ENCODE data around the gene HNF4A. TPM values are rescaled to one million over a fixed set of nuclear protein-coding genes. Genes with fewer than 3 reads are reported as not detected.

The HNF4A gene
- total RNA-seq, 1 experiment from 2014 or later, result not detected

DNA sequence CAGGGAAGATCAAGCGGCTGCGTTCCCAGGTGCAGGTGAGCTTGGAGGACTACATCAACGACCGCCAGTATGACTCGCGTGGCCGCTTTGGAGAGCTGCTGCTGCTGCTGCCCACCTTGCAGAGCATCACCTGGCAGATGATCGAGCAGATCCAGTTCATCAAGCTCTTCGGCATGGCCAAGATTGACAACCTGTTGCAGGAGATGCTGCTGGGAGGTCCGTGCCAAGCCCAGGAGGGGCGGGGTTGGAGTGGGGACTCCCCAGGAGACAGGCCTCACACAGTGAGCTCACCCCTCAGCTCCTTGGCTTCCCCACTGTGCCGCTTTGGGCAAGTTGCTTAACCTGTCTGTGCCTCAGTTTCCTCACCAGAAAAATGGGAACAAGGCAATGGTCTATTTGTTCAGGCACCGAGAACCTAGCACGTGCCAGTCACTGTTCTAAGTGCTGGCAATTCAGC is 68.6 kb downstream of the HNF4A start:
- no peak for DNase-seq (ENCODE audit: low read depth)

DNA sequence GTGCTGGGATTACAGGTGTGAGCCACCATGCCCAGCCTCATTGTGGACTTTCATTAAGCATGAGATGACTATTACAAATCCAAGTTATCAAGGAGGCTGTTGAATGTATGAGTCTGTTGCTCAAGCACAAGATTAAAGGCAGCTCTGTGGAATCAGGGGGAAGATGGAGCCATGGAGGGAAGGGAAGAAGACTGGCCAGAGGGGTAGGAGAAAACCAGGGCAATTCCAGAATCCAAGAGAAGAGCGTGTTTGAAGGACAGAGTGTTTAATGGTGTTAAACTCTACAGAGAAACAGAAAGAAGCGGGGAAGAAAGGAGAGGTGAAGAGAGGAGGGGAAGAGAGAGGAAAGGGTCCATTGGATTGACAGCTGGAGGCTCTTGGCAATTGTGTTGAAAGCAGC is 70.4 kb downstream of the HNF4A start:
- no peak for DNase-seq (ENCODE audit: low read depth)

DNA sequence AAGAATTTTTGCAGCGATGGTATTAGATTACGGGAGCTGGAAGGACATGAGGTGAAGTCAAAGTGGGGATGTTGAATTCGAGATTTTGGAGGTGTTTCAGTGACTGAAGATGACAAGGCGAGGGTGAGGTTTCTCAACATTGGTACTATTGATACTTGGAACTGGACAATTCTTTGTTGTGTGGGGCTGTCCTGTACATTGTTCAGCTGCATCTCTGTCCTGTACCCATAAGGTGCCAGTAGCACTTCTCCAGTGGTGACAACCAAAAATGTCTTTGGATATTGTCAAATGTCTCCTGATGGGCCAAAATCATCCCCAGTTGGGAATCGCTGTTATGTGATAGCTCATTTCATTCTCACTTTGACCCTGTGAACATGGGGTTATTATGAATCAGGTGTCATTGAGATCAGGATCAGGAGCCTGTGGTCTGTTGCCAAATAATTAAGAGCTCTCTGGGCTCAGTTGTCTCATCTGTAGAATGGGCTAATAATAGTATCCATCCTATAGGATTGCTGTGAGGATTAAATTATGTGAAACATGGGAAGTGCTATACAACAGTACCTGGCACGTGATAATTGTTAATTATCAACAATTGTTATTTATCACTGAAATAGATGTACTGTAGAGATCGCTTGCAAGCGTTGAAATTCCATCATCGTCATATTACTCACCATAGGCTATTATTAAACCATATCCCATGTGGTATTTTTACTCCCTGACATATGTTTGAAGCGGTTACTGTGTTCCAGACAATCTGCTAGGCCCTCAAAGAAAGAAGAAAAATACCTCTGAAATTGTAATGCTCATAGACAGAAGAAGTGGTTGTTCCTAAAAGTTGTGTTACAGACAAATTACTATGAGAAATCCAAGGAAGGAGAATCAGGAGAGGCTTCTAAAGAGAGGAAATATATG is 71.6 kb downstream of the HNF4A start:
- no peak for DNase-seq (ENCODE audit: low read depth)

DNA sequence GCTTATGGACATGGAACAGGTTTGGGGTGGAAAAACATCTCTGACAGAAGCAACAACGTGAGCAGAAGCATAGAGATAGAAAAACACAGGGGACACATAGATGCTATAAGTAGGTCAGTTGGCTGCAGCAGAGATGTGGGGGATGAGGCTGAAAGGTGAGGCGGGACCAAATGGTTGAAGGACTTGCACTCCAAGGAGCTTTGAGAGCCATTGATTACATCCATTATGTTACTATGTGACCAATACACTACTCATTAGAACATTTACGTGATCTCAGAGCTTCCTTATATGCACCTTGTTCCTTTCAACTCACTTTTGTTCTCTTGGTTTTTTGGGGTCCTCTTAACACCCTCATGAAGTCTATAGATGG is 72.3 kb downstream of the HNF4A start:
- DNase-seq (ENCODE audit: low read depth), result no peak

DNA sequence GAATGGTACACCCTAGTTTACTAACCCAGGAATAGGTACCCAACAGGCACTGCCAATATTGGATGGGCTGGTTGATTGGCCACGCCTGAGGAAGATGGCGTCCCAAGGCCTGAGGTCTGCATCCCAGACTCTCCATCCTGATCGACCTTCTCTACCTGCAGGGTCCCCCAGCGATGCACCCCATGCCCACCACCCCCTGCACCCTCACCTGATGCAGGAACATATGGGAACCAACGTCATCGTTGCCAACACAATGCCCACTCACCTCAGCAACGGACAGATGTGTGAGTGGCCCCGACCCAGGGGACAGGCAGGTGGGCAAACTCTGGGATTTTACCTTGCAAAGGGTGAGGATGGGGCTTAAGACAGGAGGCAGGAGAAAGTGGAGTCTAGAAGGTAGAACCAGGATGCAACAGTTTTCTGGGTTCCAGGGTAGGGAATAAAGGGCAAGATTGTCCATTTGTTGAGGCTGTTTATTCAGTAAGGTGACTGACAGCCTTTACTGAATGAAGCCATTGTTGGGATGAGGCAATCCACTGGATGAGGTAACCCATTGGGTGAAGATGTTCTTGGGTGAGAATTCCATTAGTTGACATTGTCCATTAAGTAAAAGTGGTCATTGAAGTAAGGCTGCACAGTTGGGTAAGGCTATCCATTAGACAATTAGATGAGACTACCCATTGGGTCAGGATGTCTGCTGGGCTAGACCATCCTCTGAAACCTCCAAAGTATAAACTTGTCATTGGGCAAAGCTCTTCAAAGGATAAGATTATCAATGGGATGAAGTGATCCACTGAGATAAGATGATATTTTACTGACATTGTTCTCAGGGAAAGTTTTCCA is 72.9 kb downstream of the HNF4A start:
- no peak for DNase-seq (ENCODE audit: low read depth)

DNA sequence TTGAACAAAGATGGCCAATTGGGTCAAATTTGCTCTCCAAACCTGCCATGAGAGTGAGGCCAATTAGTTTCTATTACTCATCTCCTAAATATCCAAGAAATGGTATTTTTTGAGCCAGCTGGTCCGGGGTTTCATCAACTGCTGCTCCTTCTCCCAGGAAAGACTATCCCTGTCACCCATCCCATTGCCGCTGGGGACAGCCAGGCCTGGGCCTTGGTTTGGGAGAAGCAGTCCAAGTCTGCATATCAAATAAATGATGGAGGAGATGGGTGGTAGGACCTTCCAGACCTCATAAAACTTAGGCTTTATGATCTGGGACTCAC is 73.5 kb downstream of the HNF4A start:
- no peak for DNase-seq (ENCODE audit: low read depth)

DNA sequence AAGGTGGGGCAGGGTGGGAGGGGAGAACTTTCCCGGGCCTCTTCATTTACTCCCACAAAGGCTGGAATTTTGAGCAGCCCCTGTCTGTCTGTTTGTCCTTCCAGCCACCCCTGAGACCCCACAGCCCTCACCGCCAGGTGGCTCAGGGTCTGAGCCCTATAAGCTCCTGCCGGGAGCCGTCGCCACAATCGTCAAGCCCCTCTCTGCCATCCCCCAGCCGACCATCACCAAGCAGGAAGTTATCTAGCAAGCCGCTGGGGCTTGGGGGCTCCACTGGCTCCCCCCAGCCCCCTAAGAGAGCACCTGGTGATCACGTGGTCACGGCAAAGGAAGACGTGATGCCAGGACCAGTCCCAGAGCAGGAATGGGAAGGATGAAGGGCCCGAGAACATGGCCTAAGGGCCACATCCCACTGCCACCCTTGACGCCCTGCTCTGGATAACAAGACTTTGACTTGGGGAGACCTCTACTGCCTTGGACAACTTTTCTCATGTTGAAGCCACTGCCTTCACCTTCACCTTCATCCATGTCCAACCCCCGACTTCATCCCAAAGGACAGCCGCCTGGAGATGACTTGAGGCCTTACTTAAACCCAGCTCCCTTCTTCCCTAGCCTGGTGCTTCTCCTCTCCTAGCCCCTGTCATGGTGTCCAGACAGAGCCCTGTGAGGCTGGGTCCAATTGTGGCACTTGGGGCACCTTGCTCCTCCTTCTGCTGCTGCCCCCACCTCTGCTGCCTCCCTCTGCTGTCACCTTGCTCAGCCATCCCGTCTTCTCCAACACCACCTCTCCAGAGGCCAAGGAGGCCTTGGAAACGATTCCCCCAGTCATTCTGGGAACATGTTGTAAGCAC is 74.1 kb downstream of the HNF4A start:
- no peak for DNase-seq (ENCODE audit: low read depth)

DNA sequence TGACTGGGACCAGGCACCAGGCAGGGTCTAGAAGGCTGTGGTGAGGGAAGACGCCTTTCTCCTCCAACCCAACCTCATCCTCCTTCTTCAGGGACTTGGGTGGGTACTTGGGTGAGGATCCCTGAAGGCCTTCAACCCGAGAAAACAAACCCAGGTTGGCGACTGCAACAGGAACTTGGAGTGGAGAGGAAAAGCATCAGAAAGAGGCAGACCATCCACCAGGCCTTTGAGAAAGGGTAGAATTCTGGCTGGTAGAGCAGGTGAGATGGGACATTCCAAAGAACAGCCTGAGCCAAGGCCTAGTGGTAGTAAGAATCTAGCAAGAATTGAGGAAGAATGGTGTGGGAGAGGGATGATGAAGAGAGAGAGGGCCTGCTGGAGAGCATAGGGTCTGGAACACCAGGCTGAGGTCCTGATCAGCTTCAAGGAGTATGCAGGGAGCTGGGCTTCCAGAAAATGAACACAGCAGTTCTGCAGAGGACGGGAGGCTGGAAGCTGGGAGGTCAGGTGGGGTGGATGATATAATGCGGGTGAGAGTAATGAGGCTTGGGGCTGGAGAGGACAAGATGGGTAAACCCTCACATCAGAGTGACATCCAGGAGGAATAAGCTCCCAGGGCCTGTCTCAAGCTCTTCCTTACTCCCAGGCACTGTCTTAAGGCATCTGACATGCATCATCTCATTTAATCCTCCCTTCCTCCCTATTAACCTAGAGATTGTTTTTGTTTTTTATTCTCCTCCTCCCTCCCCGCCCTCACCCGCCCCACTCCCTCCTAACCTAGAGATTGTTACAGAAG is 75.0 kb downstream of the HNF4A start:
- DNase-seq (ENCODE audit: low read depth), result no peak

DNA sequence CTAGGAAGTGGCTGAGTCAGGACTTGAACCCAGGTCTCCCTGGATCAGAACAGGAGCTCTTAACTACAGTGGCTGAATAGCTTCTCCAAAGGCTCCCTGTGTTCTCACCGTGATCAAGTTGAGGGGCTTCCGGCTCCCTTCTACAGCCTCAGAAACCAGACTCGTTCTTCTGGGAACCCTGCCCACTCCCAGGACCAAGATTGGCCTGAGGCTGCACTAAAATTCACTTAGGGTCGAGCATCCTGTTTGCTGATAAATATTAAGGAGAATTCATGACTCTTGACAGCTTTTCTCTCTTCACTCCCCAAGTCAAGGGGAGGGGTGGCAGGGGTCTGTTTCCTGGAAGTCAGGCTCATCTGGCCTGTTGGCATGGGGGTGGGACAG is 75.6 kb downstream of the HNF4A start:
- no peak for DNase-seq (ENCODE audit: low read depth)

DNA sequence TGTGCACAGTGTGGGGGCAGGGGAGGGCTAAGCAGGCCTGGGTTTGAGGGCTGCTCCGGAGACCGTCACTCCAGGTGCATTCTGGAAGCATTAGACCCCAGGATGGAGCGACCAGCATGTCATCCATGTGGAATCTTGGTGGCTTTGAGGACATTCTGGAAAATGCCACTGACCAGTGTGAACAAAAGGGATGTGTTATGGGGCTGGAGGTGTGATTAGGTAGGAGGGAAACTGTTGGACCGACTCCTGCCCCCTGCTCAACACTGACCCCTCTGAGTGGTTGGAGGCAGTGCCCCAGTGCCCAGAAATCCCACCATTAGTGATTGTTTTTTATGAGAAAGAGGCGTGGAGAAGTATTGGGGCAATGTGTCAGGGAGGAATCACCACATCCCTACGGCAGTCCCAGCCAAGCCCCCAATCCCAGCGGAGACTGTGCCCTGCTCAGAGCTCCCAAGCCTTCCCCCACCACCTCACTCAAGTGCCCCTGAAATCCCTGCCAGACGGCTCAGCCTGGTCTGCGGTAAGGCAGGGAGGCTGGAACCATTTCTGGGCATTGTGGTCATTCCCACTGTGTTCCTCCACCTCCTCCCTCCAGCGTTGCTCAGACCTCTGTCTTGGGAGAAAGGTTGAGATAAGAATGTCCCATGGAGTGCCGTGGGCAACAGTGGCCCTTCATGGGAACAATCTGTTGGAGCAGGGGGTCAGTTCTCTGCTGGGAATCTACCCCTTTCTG is 76.2 kb downstream of the HNF4A start:
- DNase-seq (ENCODE audit: low read depth), result peak; percentile 52

DNA sequence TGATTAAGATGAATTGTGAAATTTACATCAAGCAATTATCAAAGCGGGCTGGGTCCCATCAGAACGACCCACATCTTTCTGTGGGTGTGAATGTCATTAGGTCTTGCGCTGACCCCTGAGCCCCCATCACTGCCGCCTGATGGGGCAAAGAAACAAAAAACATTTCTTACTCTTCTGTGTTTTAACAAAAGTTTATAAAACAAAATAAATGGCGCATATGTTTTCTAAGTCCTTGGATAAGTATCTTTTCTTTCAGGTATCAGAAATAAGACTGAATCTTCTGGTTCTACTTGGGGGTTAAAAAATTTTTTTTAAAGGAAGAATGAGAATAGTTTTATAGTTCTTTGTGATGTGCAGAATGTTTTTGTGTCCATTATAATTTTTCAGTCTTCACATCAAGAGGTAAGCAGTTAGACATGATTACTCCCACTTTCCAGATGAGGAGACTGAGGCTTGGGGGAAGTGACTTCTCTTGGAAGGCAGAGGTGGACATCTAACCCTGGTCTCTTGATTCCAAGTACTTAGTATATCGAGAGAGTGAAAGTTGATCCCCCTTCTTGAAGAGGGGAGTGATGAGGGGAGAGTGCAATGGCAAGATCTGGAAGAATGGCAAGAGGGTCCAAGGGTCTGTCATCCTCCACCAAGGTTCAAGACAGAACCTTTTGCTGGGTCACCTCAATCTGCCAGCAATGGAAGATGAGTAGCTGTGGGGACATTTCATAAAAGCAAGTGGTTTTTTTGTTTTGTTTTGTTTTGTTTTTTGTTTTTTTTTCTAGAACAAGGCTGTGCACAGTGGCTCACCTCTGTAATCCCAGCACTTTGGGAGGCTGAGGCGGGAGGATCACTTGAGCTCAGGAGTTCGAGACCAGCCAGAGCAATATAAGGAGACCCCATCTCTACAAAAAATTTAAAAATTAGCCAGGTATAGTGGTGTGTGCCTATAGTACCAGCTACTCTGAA is 77.4 kb downstream of the HNF4A start:
- DNase-seq (ENCODE audit: low read depth), result no peak

DNA sequence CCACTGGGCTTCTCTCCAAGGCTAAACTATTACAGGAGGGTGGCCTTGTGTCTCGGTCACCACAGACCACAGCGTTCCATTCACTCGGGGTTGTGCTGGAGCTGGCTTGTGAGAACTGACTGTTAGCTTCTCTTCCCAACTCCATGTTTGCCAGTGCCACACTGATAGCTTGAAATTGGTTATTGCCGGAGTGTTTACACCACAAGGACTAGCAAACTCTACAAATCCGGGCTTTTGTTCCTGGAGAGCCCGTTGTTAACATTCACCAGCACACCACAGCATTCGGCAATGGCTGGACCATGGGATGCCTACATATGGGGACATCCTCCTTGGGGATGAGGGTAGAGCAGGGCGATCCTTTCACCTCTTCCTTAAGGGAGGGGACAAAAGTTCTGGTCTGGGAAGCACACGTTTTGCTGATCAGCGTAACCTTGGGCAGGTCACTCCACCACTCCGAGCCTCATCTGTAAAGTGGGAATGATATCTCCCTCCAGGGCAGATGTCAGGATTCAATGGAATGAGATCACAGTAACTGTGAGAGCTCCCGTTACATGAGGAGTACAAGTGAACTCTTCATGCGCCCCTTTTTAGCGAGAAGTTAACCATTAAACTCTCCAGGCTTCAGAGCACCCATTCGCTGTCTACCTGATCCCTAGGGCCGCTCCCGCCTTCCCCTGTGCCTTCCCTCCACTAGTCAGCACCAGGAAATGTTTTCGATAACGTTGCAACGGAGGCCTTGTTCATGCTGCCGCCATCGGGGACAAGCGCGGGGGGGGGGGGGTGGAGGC is 78.4 kb downstream of the HNF4A start:
- DNase-seq (ENCODE audit: low read depth), result no peak

DNA sequence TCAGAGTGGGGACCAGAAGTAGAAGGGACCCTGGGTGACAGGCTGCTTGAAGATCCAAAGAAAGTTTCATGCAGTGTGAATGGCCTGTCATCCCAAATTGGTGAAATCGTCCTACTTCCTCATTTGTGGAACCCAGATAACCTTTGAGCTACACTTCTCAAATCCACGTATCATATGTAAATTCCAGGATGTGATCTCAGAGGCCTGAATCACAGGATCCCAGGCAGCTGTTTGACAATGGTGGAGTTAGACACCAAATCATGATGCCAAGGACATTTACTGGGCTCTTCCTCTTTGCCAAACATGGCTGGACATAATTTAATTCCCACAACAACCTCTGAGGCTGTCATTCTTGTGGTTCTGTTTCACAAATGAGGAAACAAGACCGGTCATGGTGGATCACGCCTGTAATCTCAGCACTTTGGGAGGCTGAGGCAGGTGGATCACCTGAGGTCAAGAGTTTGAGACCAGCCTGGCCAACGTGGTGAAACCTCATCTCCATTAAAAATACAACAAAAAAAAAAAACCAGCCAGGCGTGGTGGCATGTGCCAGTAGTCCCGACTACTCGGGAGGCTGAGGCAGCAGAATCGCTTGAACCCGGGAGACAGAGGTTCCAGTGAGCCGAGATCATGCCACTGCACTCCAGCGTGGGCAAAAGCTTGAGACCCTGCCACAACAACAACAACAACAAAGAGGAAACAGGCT is 80.3 kb downstream of the HNF4A start:
- DNase-seq (ENCODE audit: low read depth), result peak; percentile 14

DNA sequence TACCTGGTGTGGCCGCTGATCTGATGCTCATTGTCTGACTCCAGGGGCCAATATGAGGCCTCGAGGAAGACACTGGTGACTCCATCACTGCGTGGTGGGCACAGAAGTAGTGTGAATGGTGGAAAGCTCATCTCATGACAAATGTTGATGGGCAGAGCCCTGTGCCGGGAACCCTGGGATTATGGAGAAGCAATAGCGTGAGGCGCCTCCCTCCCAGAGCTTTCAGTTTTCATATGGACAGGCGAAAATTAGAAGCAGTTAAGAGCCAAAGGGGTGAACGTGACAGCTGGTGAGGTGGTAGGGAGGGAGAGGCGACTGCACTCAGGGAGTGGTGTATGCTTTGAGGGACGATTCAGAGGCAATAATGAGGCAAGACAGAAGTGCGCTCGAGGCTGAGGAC is 80.9 kb downstream of the HNF4A start:
- no peak for DNase-seq (ENCODE audit: low read depth)

DNA sequence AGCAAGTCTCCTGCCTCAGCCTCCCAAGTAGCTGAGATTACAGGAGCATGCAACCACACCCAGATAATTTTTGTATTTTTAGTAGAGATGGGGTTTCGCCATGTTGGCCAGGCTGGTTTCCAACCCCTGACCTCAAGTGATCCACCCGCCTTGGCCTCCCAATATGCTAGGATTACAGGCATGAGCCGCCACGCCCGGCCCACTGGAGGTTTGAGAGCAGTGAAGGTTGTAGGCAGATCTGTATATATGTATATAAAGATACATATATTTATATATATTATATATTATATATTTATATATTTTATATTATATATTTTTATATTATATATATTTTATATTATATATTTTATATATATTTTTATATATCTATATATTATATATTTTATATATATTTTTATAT is 82.0 kb downstream of the HNF4A start:
- no peak for DNase-seq (ENCODE audit: low read depth)

DNA sequence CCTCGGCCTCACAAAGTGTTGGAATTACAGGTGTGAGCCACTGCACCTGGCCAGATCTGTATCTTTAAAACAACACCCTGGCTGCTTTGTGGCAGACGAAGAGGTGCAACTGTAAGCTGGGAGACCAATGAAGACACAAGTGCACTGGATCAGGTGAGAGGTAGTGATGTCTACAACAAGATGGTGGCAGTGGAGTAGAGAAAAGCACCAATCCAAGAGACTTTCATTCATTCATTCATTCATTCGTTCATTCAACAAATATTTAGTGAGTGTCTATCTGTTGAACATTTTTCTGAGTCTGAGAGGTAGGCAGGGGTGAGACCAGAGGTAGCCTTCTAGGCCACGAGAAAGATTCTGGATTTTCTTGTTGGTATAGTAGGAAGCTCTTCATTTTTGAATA is 83.3 kb downstream of the HNF4A start:
- no peak for DNase-seq (ENCODE audit: low read depth)

DNA sequence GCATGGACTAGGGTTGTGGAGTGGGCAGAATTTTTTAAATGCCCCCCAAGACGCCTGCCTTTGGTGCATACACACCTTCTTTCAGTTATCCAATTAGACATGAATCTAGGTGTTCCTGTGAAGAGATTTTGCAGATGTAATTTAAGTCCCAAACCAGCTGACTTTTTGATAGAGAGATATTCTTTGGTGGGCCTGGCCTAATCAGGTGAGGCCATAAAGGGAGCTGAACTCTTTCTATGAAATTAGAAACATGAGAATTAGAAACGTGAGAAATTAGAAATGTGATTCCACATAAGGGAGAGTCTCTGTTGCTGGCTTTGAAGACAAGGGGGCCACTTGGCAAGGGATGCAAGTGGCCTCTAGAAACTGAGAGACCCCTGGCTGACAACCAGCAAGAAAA is 83.8 kb downstream of the HNF4A start:
- DNase-seq (ENCODE audit: low read depth), result no peak

Measured in Daoy (cell line).